Measurements from ENCODE around the gene TMEM14A.
A peak's percentile ranks its signal among the peaks of the same experiment; 100 is the strongest.

The TMEM14A gene

GRCh38 chr6:52661551-52661950 lies 9.4 kb upstream of the TMEM14A start:
- no peak for DNase-seq

- DNase-seq, result no peak
Measured at GRCh38 chr6:52662031-52662430, 8.9 kb upstream of the TMEM14A start.

- peak; percentile 72 for DNase-seq
Measured at GRCh38 chr6:52663120-52663935, 7.6 kb upstream of the TMEM14A start.

- no peak for DNase-seq
Measured at GRCh38 chr6:52663936-52664185, 7.1 kb upstream of the TMEM14A start.

- DNase-seq, result peak; percentile 92
Measured at GRCh38 chr6:52664186-52664990, 6.5 kb upstream of the TMEM14A start.

GRCh38 chr6:52664991-52665686 lies 5.8 kb upstream of the TMEM14A start:
- no peak for DNase-seq

- DNase-seq, result peak; percentile 56
Measured at GRCh38 chr6:52666071-52666470, 4.8 kb upstream of the TMEM14A start.

GRCh38 chr6:52666523-52666922 lies 4.4 kb upstream of the TMEM14A start:
- no peak for DNase-seq

- peak; percentile 67 for DNase-seq
Measured at GRCh38 chr6:52667572-52667971, 3.3 kb upstream of the TMEM14A start.

- DNase-seq, result no peak
Measured at GRCh38 chr6:52671676-52672075, 763 bp downstream of the TMEM14A start.

GRCh38 chr6:52672412-52673025 lies 1.6 kb downstream of the TMEM14A start:
- DNase-seq, result no peak

GRCh38 chr6:52674666-52675065 lies 3.8 kb downstream of the TMEM14A start:
- DNase-seq, result peak; percentile 20

GRCh38 chr6:52675372-52675771 lies 4.5 kb downstream of the TMEM14A start:
- DNase-seq, result no peak

GRCh38 chr6:52676631-52677030 lies 5.7 kb downstream of the TMEM14A start:
- peak; percentile 11 for DNase-seq

GRCh38 chr6:52681416-52681815 lies 10.5 kb downstream of the TMEM14A start:
- no peak for DNase-seq

GRCh38 chr6:52686878-52687699 lies 16.2 kb downstream of the TMEM14A start:
- no peak for DNase-seq

- DNase-seq, result no peak
Measured at GRCh38 chr6:52689857-52690256, 18.9 kb downstream of the TMEM14A start.

GRCh38 chr6:52691718-52692117 lies 20.8 kb downstream of the TMEM14A start:
- DNase-seq, result no peak

GRCh38 chr6:52693773-52694172 lies 22.9 kb downstream of the TMEM14A start:
- no peak for DNase-seq

- no peak for DNase-seq
Measured at GRCh38 chr6:52694404-52694803, 23.5 kb downstream of the TMEM14A start.

- DNase-seq, result no peak
Measured at GRCh38 chr6:52696418-52696817, 25.5 kb downstream of the TMEM14A start.

GRCh38 chr6:52697903-52698302 lies 27.0 kb downstream of the TMEM14A start:
- no peak for DNase-seq
